ENCODE data around the gene HOXD11. TPM values are rescaled to one million over a fixed set of nuclear protein-coding genes. Genes with fewer than 3 reads are reported as not detected.
A peak's percentile ranks its signal among the peaks of the same experiment; 100 is the strongest.

The HOXD11 gene
- total RNA-seq, 1 donor = not detected

- DNase-seq (ENCODE audit: insufficient read length, low spot score, missing footprints) = peak; percentile 61
- no peak for TF ChIP-seq CTCF (IDR thresholded peaks at IDR 0.05; ENCODE audit: extremely low read depth, low read depth, low read length)
- peaks cover 18% of the 10 kb centered on the region for H3K4me1 ChIP-seq (ENCODE audit: insufficient read depth, low read length)
- no peaks in the 10 kb centered on the region for H3K36me3 ChIP-seq (ENCODE audit: insufficient read depth, low read length)
- no peaks in the 10 kb centered on the region for H3K79me2 ChIP-seq (ENCODE audit: insufficient read depth, low read length)
- H3K4me3 ChIP-seq (ENCODE audit: insufficient read depth, low read length) = no peak overlapping the region
- no peaks in the 10 kb centered on the region for H3K9me3 ChIP-seq (ENCODE audit: low read depth, low read length)
- no peaks in the 10 kb centered on the region for H4K20me1 ChIP-seq (ENCODE audit: insufficient read depth, low read length)
- no peak overlapping the region for H3K4me2 ChIP-seq (ENCODE audit: insufficient read depth, low read length)
- no peak overlapping the region for H2AFZ ChIP-seq (ENCODE audit: low read length)
- peaks cover 51% of the 10 kb centered on the region for H3K27me3 ChIP-seq (ENCODE audit: insufficient read depth, low read length)
- no peak overlapping the region for H3K27ac ChIP-seq (ENCODE audit: low read depth, low read length)
These were observed 17.2 kb downstream of the HOXD11 start for GRCh38 chr2:176124110-176124946.

GRCh38 chr2:176124947-176125771, 18.1 kb downstream of the HOXD11 start:
- H3K36me3 ChIP-seq (ENCODE audit: insufficient read depth, low read length) = no peaks in the 10 kb centered on the region
- peaks cover 18% of the 10 kb centered on the region for H3K4me1 ChIP-seq (ENCODE audit: insufficient read depth, low read length)
- H3K4me3 ChIP-seq (ENCODE audit: insufficient read depth, low read length) = no peak overlapping the region
- TF ChIP-seq CTCF (IDR thresholded peaks at IDR 0.05; ENCODE audit: extremely low read depth, low read depth, low read length) = no peak
- no peaks in the 10 kb centered on the region for H3K79me2 ChIP-seq (ENCODE audit: insufficient read depth, low read length)
- DNase-seq (ENCODE audit: insufficient read length, low spot score, missing footprints) = peak; percentile 47
- H4K20me1 ChIP-seq (ENCODE audit: insufficient read depth, low read length) = no peaks in the 10 kb centered on the region
- H2AFZ ChIP-seq (ENCODE audit: low read length) = no peak overlapping the region
- H3K9me3 ChIP-seq (ENCODE audit: low read depth, low read length) = no peaks in the 10 kb centered on the region
- no peak overlapping the region for H3K27ac ChIP-seq (ENCODE audit: low read depth, low read length)
- H3K27me3 ChIP-seq (ENCODE audit: insufficient read depth, low read length) = peaks cover 43% of the 10 kb centered on the region
- H3K4me2 ChIP-seq (ENCODE audit: insufficient read depth, low read length) = no peak overlapping the region

- no peaks in the 10 kb centered on the region for H3K79me2 ChIP-seq (ENCODE audit: insufficient read depth, low read length)
- no peak overlapping the region for H3K4me3 ChIP-seq (ENCODE audit: insufficient read depth, low read length)
- no peaks in the 10 kb centered on the region for H4K20me1 ChIP-seq (ENCODE audit: insufficient read depth, low read length)
- H3K27ac ChIP-seq (ENCODE audit: low read depth, low read length) = no peak overlapping the region
- no peak for DNase-seq (ENCODE audit: insufficient read length, low spot score, missing footprints)
- H2AFZ ChIP-seq (ENCODE audit: low read length) = no peak overlapping the region
- no peak for TF ChIP-seq CTCF (IDR thresholded peaks at IDR 0.05; ENCODE audit: extremely low read depth, low read depth, low read length)
- H3K9me3 ChIP-seq (ENCODE audit: low read depth, low read length) = no peaks in the 10 kb centered on the region
- H3K4me2 ChIP-seq (ENCODE audit: insufficient read depth, low read length) = no peak overlapping the region
- no peaks in the 10 kb centered on the region for H3K36me3 ChIP-seq (ENCODE audit: insufficient read depth, low read length)
- peaks cover 18% of the 10 kb centered on the region for H3K4me1 ChIP-seq (ENCODE audit: insufficient read depth, low read length)
- peaks cover 37% of the 10 kb centered on the region for H3K27me3 ChIP-seq (ENCODE audit: insufficient read depth, low read length)
These were observed 18.6 kb downstream of the HOXD11 start for GRCh38 chr2:176125772-176126054.
